B cell (primary cell): ENCODE results near the gene PPP1CC.

ENCODE experiments used
- CTCF ChIP-seq: fragments of 200-600 bp; IDR thresholded peaks from one replicate; pipeline ENCODE4 v1.8.0; 2022; ENCODE audit warnings: antibody characterized with exemption, mild to moderate bottlenecking
- EZH2 ChIP-seq: IDR thresholded peaks from 2 replicates; pipeline ENCODE4 v1.6.1; 2012; ENCODE audit warnings: borderline replicate concordance, low read depth, mild to moderate bottlenecking, moderate library complexity, low read length; ENCODE audit not compliant: insufficient read depth, poor library complexity, severe bottlenecking

GRCh38 chr12:110704231-110704630 is 38.5 kb downstream of the PPP1CC start:
- TF ChIP-seq CTCF (no peak), EZH2 (no peak)
